A673 (cell line): ENCODE data around the gene SLC26A11. TPM values are rescaled to one million over a fixed set of nuclear protein-coding genes. Genes with fewer than 3 reads are reported as not detected.

Experiments used
- BruUV-seq: library from RNA; stranded (reverse); fragments of 400-500 nt; replicated peaks from 2 replicates; lab custom pipeline; 2021; lab: Mats Ljungman, UMichigan
- CTCF ChIA-PET: fragments of 300-600 bp; sonication (Branson Sonifier 250); formaldehyde crosslinking; loops from one replicate; lab custom pipeline; 2022; ENCODE audit warnings: antibody characterized with exemption; lab: Charles Lee
- POLR2A ChIA-PET: fragments of 300-600 bp; sonication (Branson Sonifier 250); formaldehyde crosslinking; loops from one replicate; lab custom pipeline; 2022; ENCODE audit warnings: antibody characterized with exemption; ENCODE audit not compliant: low non-redundant PET; lab: Charles Lee
- DNase-seq: peaks from one replicate; pipeline ENCODE4 v3.0.0-alpha.2; 2015; ENCODE audit warnings: low spot score
- H3K27ac ChIP-seq: fragments of 200-600 bp; sonication (generic); 2 replicates; pipeline ENCODE4 v1.5.1; 2016; ENCODE audit warnings: mixed run types, low read depth, mild to moderate bottlenecking, mixed read lengths, antibody characterized with exemption, low read length; ENCODE audit not compliant: poor library complexity, severe bottlenecking
- H3K27me3 ChIP-seq: fragments of 200-600 bp; sonication (generic); replicated peaks from 2 replicates; pipeline ENCODE4 v1.6.1; 2017; ENCODE audit warnings: mixed run types, low read depth, mild to moderate bottlenecking, mixed read lengths, antibody characterized with exemption, low read length; ENCODE audit not compliant: insufficient read depth, poor library complexity
- H3K36me3 ChIP-seq: fragments of 200-600 bp; sonication (generic); 2 replicates; pipeline ENCODE4 v1.6.1; 2016; ENCODE audit warnings: mixed run types, mild to moderate bottlenecking, mixed read lengths, antibody characterized with exemption, low read length; ENCODE audit not compliant: insufficient read depth, poor library complexity, severe bottlenecking
- H3K4me1 ChIP-seq: fragments of 200-600 bp; sonication (generic); 2 replicates; pipeline ENCODE4 v1.6.1; 2017; ENCODE audit warnings: mixed run types, mild to moderate bottlenecking, mixed read lengths, antibody characterized with exemption, low read length; ENCODE audit not compliant: insufficient read depth, poor library complexity, severe bottlenecking
- H3K4me3 ChIP-seq: fragments of 200-600 bp; sonication (generic); 2 replicates; pipeline ENCODE4 v1.5.1; 2016; ENCODE audit warnings: low read depth, mixed run types, mild to moderate bottlenecking, mixed read lengths, low read length; ENCODE audit not compliant: poor library complexity, severe bottlenecking
- H3K9me3 ChIP-seq: fragments of 200-600 bp; sonication (generic); 2 replicates; pipeline ENCODE4 v1.6.1; 2016; ENCODE audit warnings: mixed run types, low read depth, mild to moderate bottlenecking, mixed read lengths, antibody characterized with exemption, low read length; ENCODE audit not compliant: poor library complexity, severe bottlenecking
- EZH2 ChIP-seq: fragments of 200-600 bp; sonication (generic); IDR thresholded peaks from 2 replicates; pipeline ENCODE4 v1.6.1; 2017; ENCODE audit warnings: borderline replicate concordance, low read depth, mild to moderate bottlenecking, mixed read lengths, antibody characterized with exemption, low read length; ENCODE audit not compliant: poor library complexity, severe bottlenecking
- intact Hi-C: fragments of 100-400 bp; cut with micrococcal nuclease; formaldehyde crosslinking; loops from one replicate; pipeline ENCODE4 v1.10.0; 2022; ENCODE audit not compliant: unreplicated experiment
- total RNA-seq: library from RNA; stranded (reverse); gene quantifications from 2 replicates; pipeline ENCODE4 v1.2.3, GENCODE V29; 2021
- TF ChIP-seq, protein P1 (sequence below): fragments of 300-800, 200-600 bp; sonication (generic); conservative IDR thresholded peaks from 2 replicates; pipeline ENCODE4 v1.5.1; 2017; ENCODE audit warnings: low read depth, mild to moderate bottlenecking, antibody characterized with exemption, low read length, moderate library complexity, mixed read lengths

The SLC26A11 gene
- total RNA-seq, 1 experiment from 2014 or later: 23.5 TPM

DNA sequence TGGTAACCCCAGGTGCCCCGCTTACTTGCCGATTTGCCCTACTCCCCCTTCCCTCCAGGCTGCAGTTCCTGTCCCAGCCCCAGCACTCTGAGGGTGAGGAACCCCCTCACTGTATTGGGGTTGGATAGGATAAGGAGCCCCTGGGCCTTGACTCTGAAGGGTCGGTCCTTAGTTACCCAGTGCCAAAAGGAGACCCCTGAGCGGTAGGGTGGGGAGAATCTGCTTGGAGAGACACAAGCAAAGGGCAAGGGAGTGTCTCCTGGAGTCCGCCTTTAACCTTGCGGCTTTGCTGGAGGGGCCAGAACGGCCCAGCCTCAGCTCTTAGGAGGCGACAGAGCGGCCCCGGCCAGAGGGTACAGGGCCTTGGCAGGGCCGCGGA is 37.4 kb upstream of the SLC26A11 start:
- Histone ChIP-seq H3K27me3 (no peaks in the 10 kb centered on the region), H3K9me3 (no peaks in the 10 kb centered on the region), H3K4me1 (no peaks in the 10 kb centered on the region), H3K4me3 (no peak overlapping the region), H3K27ac (no peak overlapping the region), H3K36me3 (no peaks in the 10 kb centered on the region)
- TF ChIP-seq EZH2: no peak
- TF ChIP-seq, protein P1, sequence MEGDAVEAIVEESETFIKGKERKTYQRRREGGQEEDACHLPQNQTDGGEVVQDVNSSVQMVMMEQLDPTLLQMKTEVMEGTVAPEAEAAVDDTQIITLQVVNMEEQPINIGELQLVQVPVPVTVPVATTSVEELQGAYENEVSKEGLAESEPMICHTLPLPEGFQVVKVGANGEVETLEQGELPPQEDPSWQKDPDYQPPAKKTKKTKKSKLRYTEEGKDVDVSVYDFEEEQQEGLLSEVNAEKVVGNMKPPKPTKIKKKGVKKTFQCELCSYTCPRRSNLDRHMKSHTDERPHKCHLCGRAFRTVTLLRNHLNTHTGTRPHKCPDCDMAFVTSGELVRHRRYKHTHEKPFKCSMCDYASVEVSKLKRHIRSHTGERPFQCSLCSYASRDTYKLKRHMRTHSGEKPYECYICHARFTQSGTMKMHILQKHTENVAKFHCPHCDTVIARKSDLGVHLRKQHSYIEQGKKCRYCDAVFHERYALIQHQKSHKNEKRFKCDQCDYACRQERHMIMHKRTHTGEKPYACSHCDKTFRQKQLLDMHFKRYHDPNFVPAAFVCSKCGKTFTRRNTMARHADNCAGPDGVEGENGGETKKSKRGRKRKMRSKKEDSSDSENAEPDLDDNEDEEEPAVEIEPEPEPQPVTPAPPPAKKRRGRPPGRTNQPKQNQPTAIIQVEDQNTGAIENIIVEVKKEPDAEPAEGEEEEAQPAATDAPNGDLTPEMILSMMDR: no peak
- no peak for DNase-seq
- BruUV-seq: no TSS peak
- POLR2A ChIA-PET: no interaction called here
- CTCF ChIA-PET: interaction anchor here (0.5 to 0.6 kb wide), 2 partner anchors 97 to 437 kb away, joined by 9 to 13 read pairs; no protein-coding TSS in a partner anchor
- intact Hi-C loops: no loop called here

DNA sequence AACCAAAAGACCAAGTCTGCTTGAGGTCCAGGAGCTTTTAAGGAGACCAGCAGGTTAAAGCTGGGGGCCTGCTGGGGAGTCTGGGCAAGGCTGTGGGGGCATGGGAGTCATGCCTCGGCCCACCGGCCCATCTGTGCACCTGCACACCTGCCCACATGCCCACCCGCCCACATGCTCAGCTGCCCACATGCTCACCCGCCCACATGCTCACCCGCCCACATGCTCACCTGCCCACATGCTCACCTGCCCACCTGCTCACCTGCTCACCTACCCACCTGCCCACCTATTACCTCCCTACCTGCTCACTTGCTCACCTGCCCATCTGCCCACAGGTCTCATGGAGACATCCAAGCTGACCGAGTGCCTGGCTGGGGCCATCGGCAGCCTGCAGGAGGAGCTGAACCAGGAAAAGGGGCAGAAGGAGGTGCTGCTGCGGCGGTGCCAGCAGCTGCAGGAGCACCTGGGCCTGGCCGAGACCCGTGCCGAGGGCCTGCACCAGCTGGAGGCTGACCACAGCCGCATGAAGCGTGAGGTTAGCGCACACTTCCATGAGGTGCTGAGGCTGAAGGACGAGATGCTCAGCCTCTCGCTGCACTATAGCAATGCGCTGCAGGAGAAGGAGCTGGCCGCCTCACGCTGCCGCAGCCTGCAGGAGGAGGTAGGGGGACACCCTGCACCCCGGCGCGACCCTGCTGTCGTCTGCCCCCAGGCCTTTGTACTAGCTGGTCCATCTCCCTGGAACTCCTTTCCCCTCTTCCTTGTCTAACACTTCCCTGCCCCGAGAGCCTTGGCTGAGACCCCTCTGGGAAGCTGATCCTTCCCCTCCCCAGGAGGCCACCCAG is 36.4 kb upstream of the SLC26A11 start:
- H3K4me3 ChIP-seq: no peak overlapping the region
- intact Hi-C loops: no loop called here
- TF ChIP-seq EZH2: no peak
- TF ChIP-seq, protein P1: no peak
- no peaks in the 10 kb centered on the region for H3K27me3 ChIP-seq
- DNase-seq: no peak
- H3K27ac ChIP-seq: no peak overlapping the region
- no TSS peak for BruUV-seq
- no peaks in the 10 kb centered on the region for H3K9me3 ChIP-seq
- CTCF ChIA-PET: interaction anchor here (0.5 to 0.6 kb wide), 3 partner anchors 16 to 438 kb away, joined by 5 to 9 read pairs (median 5); no protein-coding TSS in a partner anchor
- H3K36me3 ChIP-seq: no peaks in the 10 kb centered on the region
- POLR2A ChIA-PET: no interaction called here
- no peaks in the 10 kb centered on the region for H3K4me1 ChIP-seq

DNA sequence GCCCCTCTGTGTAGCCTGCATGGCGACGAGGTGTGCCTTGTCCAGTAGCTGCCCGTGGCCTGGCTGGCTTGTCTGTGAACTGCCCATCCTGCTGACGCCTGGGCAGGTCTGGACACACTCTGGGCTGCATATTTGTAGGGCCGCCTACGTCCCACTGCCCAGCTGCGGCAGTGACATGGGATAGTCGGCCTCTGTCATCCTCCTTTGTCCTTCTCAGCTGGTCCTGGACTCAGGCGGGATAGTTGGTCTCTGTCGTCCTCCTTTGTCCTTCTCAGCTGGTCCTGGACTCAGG is 35.9 kb upstream of the SLC26A11 start:
- TF ChIP-seq, protein P1: no peak
- no peak for TF ChIP-seq EZH2
- BruUV-seq: no TSS peak
- Histone ChIP-seq H3K9me3 (no peaks in the 10 kb centered on the region), H3K36me3 (no peaks in the 10 kb centered on the region), H3K4me3 (no peak overlapping the region), H3K27ac (no peak overlapping the region), H3K27me3 (no peaks in the 10 kb centered on the region), H3K4me1 (no peaks in the 10 kb centered on the region)
- POLR2A ChIA-PET: no interaction called here
- CTCF ChIA-PET: interaction anchor here (0.5 kb wide), 1 partner anchor 381 kb away, joined by 5 read pairs; no protein-coding TSS in a partner anchor
- DNase-seq: no peak
- intact Hi-C loops: no loop called here
